Epithelial cell of prostate (primary cell): ENCODE measurements around the gene RAB11FIP4.
A peak's percentile ranks its signal among the peaks of the same experiment; 100 is the strongest.

Experiments used
- DNase-seq: peaks from one replicate; pipeline ENCODE4 v3.0.0-alpha.2; 2011; ENCODE audit warnings: low read depth, low spot score
- H3K27ac ChIP-seq: fragments of 450-650 bp; 2 replicates; pipeline ENCODE4 v1.5.1; 2017; ENCODE audit warnings: mild to moderate bottlenecking

The RAB11FIP4 gene

GRCh38 chr17:31575043-31575442 lies 183.6 kb downstream of the RAB11FIP4 start:
- H3K27ac ChIP-seq, result no peak overlapping the region
- DNase-seq, result no peak

GRCh38 chr17:31579265-31579664 lies 187.8 kb downstream of the RAB11FIP4 start:
- peak overlapping the region; percentile 63 for H3K27ac ChIP-seq

DNA sequence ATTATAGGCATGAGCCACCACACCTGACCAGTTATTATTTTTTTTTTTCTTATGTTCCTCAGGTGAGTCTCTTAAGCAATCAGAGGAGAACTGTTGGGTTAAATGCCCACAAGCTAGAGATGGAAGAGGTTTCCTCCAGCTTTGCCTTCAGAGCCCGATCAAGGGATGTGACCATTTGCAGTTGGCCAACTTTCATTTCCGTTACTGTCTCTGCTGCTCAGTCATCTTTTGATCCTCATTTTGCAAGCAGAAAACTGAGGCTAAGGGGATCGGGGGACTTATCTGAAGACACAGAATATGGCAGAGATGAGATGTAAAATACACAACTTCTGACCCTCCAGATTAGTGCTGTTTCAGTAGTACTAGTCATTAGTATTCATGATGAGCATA lies 188.8 kb downstream of the RAB11FIP4 start:
- H3K27ac ChIP-seq, result peak overlapping the region; percentile 63
- DNase-seq, result no peak

More at GRCh38 chr17:31579265-31579664, 187.8 kb downstream of the RAB11FIP4 start:
- DNase-seq, result no peak

DNA sequence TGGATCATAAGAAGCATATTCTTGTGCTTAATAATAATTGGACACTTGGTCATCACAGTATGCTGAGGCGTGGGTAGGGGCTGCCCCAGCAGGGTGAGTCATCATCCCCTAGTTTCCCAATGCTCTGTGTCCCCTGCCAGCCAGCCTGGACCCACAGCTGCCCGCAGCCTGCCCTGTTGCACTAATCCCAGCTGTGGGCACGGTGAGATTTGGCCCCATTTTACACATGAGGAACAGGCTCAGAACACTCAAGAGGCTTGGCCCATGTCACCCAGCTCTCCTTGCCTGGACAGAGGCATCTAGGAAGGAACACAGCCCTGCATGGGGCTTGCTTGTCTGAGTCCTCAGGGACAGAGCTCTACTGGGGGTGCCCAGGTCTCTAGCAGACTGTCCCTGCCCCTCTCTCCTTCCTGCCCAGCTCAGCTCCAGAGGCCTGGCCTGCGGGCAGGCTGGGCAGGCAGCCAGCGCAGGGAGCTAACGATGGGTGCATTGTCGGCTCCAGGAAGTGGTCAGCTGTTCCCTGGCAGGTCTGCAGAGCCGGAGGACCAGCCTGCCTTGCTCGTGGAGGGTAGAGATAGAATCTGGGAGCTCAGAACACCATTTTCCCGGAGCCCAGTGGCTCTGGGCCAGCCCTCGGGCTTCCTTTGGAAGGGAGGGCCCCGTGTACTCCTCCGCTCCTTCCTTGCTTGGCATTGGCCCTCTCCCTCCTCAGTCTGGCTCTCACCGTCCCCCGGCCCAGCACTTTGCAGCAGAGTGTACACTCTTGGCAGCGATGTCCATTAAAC lies 189.4 kb downstream of the RAB11FIP4 start:
- no peak for DNase-seq
- peak overlapping the region; percentile 63 for H3K27ac ChIP-seq

DNA sequence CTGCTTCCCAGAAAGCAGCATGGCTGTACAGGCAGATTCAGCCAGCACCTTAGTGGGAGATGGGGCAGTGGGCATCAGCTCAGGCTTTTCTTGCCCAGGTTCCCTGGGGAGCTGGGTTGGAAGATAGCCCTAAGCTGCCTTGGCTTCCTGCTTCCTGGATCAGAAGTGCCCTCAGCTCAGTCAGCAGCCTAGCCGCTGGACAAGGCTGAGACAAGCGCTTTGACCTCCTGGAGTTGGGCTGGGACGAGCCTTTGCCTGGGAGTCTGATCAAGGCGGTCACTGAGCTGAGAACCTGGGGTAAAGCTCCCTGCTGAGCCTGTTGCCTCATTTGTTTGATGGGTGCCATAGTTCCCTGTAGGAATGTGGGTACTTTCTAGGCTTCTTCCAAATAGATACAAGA lies 190.0 kb downstream of the RAB11FIP4 start:
- no peak for DNase-seq
- H3K27ac ChIP-seq, result peak overlapping the region; percentile 63

DNA sequence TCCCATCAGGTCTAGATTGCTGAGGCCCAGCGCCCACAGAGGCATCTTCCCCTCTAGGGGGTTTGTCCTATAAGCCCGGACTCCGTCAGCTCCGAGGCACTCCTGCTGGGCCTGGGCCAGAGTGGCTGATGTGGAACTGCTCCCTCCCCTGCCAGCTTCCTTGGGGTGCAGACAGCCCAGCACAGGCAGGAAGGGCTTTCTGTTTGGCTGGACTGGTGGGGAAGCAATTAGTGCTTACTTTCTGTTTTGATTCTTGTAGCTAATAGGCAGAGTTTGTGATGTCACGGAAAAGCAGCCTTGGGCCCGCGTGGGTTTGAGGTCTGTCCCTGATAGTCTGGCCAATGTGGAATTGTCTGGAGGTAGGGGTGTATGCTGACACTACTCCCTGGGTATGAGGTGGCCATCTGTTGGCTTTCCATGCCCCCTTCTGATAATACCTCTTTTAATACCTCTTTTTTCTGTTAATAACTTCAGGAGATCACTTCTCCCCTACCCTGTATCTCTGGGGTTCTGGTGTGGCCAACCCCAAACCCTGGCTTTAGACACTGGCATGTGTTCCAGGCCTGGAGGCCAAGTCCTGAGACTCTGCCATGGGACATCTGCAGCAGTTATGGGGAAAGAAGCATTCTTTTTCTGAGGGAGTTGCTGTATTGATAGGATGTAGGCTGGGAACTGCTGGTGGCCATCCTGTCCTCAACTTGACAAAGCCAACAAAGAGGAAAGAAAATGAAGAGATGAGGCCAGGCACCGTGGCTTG lies 190.9 kb downstream of the RAB11FIP4 start:
- no peak for DNase-seq
- no peak overlapping the region for H3K27ac ChIP-seq

- H3K27ac ChIP-seq, result no peak overlapping the region
- DNase-seq, result no peak
Observed at GRCh38 chr17:31583772-31584356, 192.4 kb downstream of the RAB11FIP4 start.

- H3K27ac ChIP-seq, result no peak overlapping the region
- DNase-seq, result no peak
Observed at GRCh38 chr17:31584438-31585279, 193.2 kb downstream of the RAB11FIP4 start.

DNA sequence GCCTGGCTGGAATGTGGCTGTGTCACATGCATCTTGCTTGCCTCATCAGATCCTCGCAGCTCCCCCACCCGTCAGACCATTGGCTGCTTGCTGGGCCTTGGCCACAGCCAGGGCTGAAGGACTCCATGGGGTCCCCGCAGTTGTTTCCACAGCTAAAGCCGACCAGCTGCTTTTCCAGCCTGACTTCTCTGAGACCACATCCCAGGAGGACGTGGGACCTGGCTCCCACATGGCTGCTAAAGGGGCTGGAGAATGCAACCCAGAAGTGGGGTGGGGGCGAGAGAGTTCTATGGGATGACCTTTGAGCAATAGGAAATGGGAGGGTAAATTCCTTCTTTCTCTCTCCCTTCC lies 193.8 kb downstream of the RAB11FIP4 start:
- H3K27ac ChIP-seq, result no peak overlapping the region
- no peak for DNase-seq

DNA sequence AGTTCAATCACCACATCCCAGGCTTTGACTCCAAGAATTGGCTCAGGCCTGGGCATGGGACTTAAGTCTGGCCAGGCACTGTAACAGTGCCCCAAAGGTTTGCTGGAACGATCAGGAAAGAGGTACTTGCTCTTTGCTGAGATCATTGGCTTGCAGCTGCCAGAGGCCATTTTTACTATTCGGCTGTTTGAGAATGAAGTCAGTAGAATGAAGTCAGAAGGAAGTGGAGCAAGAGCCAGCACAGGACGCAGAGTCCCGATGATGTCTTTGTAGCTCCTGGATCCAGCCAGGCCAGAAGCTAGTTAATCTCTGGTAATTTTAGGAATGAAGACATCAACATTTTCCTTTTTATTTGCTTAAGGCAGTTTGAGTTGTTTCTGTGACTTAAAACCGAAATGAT lies 195.5 kb downstream of the RAB11FIP4 start:
- no peak overlapping the region for H3K27ac ChIP-seq
- no peak for DNase-seq

DNA sequence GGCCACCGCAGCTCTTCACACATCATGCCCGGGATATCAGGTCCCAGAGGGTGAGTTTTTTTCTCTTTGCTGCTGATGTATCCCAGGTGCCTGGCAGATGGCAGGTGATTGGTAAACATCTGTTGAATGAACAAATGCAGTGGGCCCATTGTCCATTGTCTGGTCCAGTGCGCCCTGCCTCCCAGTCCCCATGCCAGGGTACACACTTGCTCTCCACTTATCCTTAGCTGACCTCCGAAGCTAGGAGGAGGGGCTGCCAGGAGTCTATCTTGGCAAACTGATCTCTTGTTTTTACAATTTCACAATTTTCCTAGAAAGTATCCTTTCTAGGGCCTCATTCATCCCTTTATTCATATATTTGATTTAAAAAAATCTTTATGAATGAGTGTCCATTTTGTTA lies 196.0 kb downstream of the RAB11FIP4 start:
- H3K27ac ChIP-seq, result no peak overlapping the region
- no peak for DNase-seq
